Activated CD8-positive, alpha-beta memory T cell treated with anti-CD3 and anti-CD28 coated beads for 36 hours (primary cell): ENCODE data around the gene ENTPD1. TPM values are rescaled to one million over a fixed set of nuclear protein-coding genes. Genes with fewer than 3 reads are reported as not detected.

Source experiments
- CTCF ChIA-PET: fragments of 350-600 bp; sonication (Branson Sonifier 250); formaldehyde crosslinking; loops from one replicate; lab custom pipeline; 2021; ENCODE audit warnings: antibody characterized with exemption; lab: Charles Lee
- POLR2A ChIA-PET: fragments of 350-600 bp; sonication (Branson Sonifier 250); formaldehyde crosslinking; loops from one replicate; lab custom pipeline; 2021; ENCODE audit warnings: antibody characterized with exemption; lab: Charles Lee
- total RNA-seq, 2 experiments: library from RNA; stranded (reverse); gene quantifications; one replicate each; pipeline ENCODE4 v1.2.3, GENCODE V29; 2021

ENTPD1 gene
- total RNA-seq, 2 experiments from 2014 or later = 8.5 to 9.7 TPM

GRCh38 chr10:95815701-95816240 is 59.8 kb downstream of the ENTPD1 start:
- POLR2A ChIA-PET = no interaction called here
- CTCF ChIA-PET = interaction anchor here (1.4 kb wide), 1 partner anchor 26 kb away, joined by 3 read pairs; no protein-coding TSS in a partner anchor

GRCh38 chr10:95818010-95818409 is 62.0 kb downstream of the ENTPD1 start:
- CTCF ChIA-PET = no interaction called here

DNA sequence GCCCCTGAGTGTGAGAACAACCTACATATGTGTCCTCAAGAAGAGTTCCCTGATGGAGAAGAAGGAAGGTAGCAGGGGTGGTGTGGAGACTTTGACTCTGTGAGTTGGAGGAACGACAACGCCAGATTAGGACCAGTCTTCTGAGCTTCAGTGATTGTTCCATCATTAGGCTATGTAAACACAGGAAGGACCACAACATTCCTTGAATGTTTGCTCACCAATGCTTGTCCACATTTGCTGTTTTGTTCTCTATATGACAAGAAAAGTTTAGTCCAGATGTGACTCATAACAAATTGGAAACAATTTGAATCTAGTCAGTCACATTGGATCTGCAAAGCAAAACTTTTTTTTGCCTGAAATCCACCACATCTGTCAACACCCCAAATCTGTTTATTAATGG is 62.7 kb downstream of the ENTPD1 start:
- ChIA-PET CTCF (no interaction called here), POLR2A (no interaction called here)

More at GRCh38 chr10:95818010-95818409, 62.0 kb downstream of the ENTPD1 start:
- POLR2A ChIA-PET = no interaction called here

DNA sequence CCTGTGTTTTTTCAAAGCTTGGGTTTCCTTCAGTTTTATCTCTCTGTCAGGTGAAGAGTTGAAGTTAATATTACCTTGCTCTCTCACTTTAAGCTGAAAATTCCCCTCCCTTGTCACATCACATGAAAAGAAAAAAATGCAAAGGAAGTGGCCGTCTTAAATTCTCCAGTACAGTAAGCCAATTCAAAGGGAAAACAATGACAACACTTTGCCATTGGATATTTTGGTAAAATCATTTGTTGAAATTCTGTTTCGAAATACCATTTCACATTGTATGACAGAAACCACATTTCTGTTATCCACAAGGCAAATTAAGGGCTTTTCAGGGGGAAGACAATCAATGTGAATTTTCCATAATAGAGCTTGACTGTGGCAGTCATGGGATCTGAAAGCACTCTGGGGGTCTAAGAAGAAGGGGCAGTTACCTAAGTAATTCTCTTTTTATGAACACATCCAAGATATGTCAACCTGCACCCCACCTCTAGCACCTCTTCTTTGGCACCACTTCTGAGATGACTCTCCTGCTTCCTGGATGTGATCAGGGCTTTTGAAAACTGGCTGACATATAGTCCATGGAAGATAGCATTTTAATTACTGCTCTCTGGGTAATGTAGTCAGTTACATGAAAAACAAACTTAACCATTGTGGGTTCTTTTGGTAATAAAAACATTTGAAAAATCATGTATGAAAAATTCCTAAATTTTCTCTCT is 63.8 kb downstream of the ENTPD1 start:
- POLR2A ChIA-PET = interaction anchor here (0.6 kb wide), 1 partner anchor 753 kb away, joined by 12 read pairs; no protein-coding TSS in a partner anchor
- CTCF ChIA-PET = no interaction called here

DNA sequence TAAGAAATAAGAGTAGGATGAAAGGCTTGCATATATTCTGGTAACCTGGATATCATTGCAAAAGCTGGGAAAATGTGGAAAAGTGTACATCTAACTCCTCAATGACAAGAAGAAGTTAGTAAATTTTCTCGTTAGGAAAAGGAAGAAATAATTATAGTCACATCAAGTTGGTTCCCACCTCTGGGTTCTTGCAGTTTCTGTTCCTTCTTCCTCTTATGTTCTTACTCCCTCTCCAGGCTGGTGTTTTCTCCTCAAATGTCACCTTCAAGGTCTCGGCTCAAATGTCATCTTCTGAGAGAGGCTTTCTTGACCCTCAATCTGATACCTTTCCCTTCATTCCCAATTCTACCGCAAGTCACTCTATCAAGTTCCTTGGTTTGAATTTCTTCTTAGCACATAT is 64.4 kb downstream of the ENTPD1 start:
- CTCF ChIA-PET = no interaction called here
- POLR2A ChIA-PET = interaction anchor here (0.6 kb wide), 2 partner anchors 59 to 754 kb away, joined by 8 to 12 read pairs; no protein-coding TSS in a partner anchor

GRCh38 chr10:95821720-95822119 is 65.8 kb downstream of the ENTPD1 start:
- ChIA-PET CTCF (interaction anchor here (0.6 kb wide), 1 partner anchor 61 kb away, joined by 4 read pairs; no protein-coding TSS in a partner anchor), POLR2A (no interaction called here)

- ChIA-PET POLR2A (interaction anchor here (0.8 kb wide), 1 partner anchor 120 kb away, joined by 3 read pairs; no protein-coding TSS in a partner anchor), CTCF (interaction anchor here (0.8 to 2.4 kb wide), 3 partner anchors 11 to 136 kb away, joined by 3 to 7 read pairs (median 4); partner anchors contain the start of gene TCTN3)
Measured at GRCh38 chr10:95830044-95830443, 74.1 kb downstream of the ENTPD1 start.

DNA sequence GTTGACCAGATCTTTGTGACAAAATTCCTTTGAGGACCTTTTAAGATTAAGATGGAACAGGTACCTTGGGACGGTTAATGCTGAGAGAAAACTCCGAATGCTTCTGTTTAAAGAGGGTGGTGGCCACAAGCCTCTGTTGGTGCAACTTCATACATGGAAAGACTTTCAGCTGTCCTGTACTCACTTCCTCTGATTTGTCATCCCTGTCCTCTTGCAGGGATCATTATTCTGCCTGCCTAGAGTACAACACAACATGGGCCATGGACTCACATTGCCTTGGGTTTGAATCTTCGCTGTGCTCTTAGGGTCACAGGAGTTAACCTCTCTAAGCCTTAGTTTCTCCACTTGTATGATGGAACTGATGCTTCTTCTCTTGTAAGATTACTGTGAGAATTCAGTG is 75.1 kb downstream of the ENTPD1 start:
- POLR2A ChIA-PET = interaction anchor here (2.1 kb wide), 1 partner anchor 137 kb away, joined by 6 read pairs; the partner anchor contains the start of gene TCTN3

DNA sequence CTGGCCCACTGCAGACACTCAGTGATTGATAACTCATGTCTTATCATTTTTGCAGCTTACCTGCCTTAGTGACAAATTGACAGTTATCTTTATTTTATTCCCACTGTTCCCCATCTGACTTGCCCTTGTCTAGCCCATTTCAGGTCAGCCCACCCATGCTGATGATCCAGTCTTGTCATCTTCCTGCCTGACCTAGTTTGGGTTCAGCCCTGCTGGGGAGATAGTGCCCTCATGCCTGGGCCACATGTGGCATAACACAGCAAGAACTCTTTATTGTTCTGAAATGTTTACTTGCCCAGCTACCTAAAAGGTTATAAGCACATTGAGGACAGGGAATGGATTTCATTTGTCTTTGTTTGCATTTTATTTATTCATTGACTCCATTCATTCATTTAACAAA is 75.6 kb downstream of the ENTPD1 start:
- ChIA-PET POLR2A (interaction anchor here (2.1 kb wide), 1 partner anchor 138 kb away, joined by 6 read pairs; the partner anchor contains the start of gene TCTN3), CTCF (interaction anchor here (2.4 kb wide), 1 partner anchor 10 kb away, joined by 7 read pairs; no protein-coding TSS in a partner anchor)

More for the DNA sequence above, 75.1 kb downstream of the ENTPD1 start:
- CTCF ChIA-PET = interaction anchor here (2.4 kb wide), 1 partner anchor 10 kb away, joined by 7 read pairs; no protein-coding TSS in a partner anchor

- CTCF ChIA-PET = interaction anchor here (1.0 to 1.9 kb wide), 3 partner anchors 9 to 139 kb away, joined by 4 to 12 read pairs (median 5); partner anchors contain the start of gene TCTN3
- POLR2A ChIA-PET = interaction anchor here (2.1 kb wide), 1 partner anchor 139 kb away, joined by 6 read pairs; the partner anchor contains the start of gene TCTN3
Measured at GRCh38 chr10:95832216-95833041, 76.5 kb downstream of the ENTPD1 start.

DNA sequence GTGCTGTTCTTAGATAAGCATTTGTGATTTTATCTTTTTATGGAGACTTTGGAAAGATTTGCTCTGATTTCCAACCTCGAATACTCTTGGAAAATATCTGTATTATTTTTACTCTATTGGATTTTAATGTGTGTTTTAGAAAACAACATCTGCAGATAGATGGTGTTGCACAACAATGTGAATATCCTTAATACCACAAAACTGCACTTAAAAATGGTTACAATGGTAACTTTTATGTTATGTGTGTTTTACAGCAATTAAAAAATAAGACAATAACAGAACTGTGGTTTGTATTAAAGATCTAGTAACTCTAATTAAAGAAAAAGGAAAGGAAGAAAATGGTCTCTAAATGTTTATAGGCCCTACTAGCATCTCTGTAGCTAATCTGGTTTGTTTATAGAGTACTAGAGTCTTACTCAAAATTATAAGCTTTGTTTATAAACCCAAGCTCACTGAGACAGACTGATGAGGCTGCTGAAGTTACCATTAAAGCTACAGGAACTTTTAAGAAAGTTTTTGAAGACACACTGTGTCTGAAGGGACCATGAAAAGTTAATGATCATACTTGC is 77.2 kb downstream of the ENTPD1 start:
- ChIA-PET POLR2A (interaction anchor here (2.1 kb wide), 1 partner anchor 139 kb away, joined by 6 read pairs; the partner anchor contains the start of gene TCTN3), CTCF (interaction anchor here (1.0 to 1.9 kb wide), 4 partner anchors 8 to 140 kb away, joined by 4 to 12 read pairs (median 4); partner anchors contain the start of gene TCTN3)

- CTCF ChIA-PET = interaction anchor here (1.5 to 11.7 kb wide), 2 partner anchors 77 to 140 kb away, joined by 4 to 93 read pairs; partner anchors contain the start of gene TCTN3
- POLR2A ChIA-PET = no interaction called here
Measured at GRCh38 chr10:95834406-95834805, 78.4 kb downstream of the ENTPD1 start.

DNA sequence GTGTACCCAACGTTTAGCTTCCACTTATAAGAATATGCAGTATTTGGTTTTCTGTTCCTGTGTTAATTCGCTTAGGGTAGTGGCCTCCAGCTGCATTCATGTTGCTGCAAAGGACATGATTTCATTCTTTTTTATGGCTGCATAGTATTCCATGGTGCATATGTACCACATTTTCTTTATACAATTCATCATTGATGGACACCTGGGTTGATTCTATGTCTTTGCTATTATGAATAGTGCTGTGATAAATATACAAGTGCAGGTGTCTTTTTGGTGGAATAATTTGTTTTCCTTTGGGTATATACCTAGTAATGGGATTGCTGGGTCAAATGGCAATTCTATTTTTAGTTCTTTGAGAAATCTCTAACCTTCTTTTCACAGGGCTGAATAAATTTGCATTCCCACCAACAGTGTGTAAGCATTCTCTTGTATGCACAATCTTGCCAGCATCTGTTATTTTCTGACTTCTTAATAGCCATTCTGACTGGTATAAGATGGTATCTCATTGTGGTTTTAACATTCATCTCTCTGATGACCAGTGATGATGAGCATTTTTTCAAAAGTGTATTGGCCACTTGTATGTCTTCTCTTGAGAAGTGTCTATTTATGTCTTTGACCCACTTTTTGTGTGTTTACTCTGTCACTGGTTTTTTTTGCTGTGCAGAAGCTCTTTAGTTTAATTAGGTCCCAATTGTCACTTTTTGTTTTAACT is 79.3 kb downstream of the ENTPD1 start:
- ChIA-PET POLR2A (no interaction called here), CTCF (interaction anchor here (11.7 kb wide), 1 partner anchor 141 kb away, joined by 93 read pairs; the partner anchor contains the start of gene TCTN3)

DNA sequence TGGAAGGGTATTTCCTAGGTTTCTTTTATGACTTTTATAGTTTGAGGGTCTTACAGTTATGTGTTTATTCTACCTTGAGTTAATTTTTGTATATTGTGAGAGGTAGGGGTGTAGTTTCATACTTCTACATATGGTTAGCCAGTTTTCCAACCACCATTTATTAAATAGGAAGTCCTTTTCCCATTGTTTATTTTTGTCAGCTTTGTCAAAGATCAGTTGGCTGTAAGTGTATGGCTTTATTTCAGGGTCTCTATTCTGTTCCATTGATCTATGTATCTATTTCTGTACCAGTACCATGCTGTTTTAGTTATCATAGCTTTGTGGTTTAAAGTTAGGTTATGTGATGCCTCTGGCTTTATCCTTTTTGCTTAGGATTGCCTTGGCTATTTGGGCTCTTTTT is 79.9 kb downstream of the ENTPD1 start:
- CTCF ChIA-PET = interaction anchor here (11.7 kb wide), 1 partner anchor 142 kb away, joined by 93 read pairs; the partner anchor contains the start of gene TCTN3
- POLR2A ChIA-PET = no interaction called here

DNA sequence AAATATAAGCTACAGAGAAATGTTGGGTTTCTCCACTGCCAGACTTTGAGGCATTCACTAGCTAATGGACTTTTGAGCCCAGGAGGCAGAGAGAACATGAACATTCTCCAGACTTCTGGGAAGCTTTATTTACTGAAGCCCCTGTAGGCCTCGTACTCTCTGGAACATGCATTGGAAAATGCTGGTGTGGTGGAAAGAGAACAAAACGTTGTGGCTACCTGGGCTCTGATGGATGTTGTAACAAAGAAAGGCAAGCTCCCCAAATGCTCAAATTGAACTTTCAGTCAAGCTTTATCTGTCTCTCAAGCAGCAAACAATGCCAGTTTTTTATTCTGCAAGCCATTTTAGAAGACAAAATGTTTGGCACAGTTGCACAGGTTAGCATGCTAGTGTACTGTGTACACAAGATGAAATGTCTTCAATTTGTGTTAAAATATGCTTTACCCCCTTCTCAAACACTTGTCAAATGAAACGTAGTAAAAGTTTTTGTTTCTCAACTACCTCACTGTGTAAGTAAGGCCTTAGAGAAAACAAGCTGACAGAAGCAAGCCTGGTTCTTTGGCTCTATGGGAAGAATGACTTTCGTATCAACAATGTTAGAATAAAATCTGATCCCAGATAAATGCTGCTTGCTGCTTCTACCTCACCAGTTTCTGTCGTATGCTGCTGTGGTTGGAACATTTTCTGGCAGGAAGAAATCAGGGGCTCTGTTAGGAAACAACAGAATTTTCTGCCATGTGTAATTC is 80.8 kb downstream of the ENTPD1 start:
- ChIA-PET POLR2A (no interaction called here), CTCF (interaction anchor here (11.7 kb wide), 1 partner anchor 143 kb away, joined by 93 read pairs; the partner anchor contains the start of gene TCTN3)

DNA sequence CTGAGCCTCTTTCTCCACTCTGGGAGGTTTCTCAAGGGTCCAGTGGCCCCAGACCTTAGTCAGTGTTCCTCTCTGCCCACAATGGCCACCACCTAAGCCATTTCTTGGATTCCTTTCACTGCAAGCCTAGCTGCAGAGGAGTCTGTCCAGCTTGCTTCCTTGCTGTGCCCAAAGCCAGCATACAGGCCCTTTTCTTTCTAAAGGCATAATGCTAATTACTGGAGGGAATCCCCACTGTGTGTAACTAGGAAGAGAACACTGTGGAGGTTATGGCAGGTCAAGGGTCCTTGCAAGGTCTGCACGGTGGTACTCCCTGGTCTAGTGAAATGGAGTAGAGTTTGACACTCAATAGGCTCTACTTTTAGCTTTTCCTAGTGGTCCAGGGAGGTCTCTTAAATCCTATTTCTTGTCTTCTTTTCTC is 81.4 kb downstream of the ENTPD1 start:
- CTCF ChIA-PET = interaction anchor here (11.7 kb wide), 1 partner anchor 143 kb away, joined by 93 read pairs; the partner anchor contains the start of gene TCTN3

DNA sequence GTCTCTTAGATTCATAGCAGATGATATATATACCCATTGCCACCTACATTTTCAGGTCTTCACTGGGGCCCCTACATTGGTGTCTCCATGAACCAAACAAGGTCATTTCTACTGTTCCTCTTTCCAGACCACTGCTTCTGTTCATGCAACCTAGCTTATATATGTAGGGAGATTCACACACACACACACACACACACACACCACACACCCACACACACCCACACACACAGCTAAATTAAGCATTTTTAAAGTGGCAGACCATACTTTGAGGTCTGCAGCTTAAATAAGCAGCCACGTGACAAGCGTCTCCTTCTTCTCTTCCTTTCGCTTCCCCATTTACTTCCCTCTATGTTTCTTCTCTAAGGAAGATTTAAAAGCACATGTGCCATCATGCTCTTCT is 81.8 kb downstream of the ENTPD1 start:
- ChIA-PET CTCF (interaction anchor here (11.7 kb wide), 1 partner anchor 144 kb away, joined by 93 read pairs; the partner anchor contains the start of gene TCTN3), POLR2A (no interaction called here)

More for the DNA sequence above, 81.4 kb downstream of the ENTPD1 start:
- POLR2A ChIA-PET = no interaction called here
